H1 (cell line): ENCODE results near the gene CD53. TPM values are rescaled to one million over a fixed set of nuclear protein-coding genes. Genes with fewer than 3 reads are reported as not detected.

ENCODE experiments used
- CTCF ChIA-PET: fragments of 300-600 bp; sonication (Branson Sonifier 250); formaldehyde crosslinking; loops from one replicate; lab custom pipeline; 2021; ENCODE audit not compliant: partially characterized antibody; lab: Charles Lee
- POLR2A ChIA-PET: fragments of 300-600 bp; sonication (Branson Sonifier 250); formaldehyde crosslinking; loops from one replicate; lab custom pipeline; 2021; ENCODE audit warnings: inconsistent platforms; ENCODE audit not compliant: partially characterized antibody; lab: Charles Lee
- DNase-seq, 2 experiments: peaks; one replicate each; pipeline versions ENCODE4 v3.0.0 to v3.0.0-alpha.2; 2010 to 2022; ENCODE audit warnings: low spot score in 2 of 2, low read depth in 1 of 2, mixed read lengths in 1 of 2
- FAIRE-seq: peaks from 2 replicates; lab custom pipeline; 2011; peaks lifted over from hg19 to GRCh38; lab: Jason Lieb, UNC
- H2AFZ ChIP-seq: 2 replicates; pipeline ENCODE4 v1.8.1; 2012; ENCODE audit warnings: low read length, inconsistent platforms
- H2AK5ac ChIP-seq: 2 replicates; pipeline ENCODE4 v1.6.1; 2013; ENCODE audit warnings: low read depth, low read length
- H2BK120ac ChIP-seq: replicated peaks from 2 replicates; pipeline ENCODE3; 2013; ENCODE audit warnings: low read depth, low read length, inconsistent platforms
- H2BK12ac ChIP-seq: 2 replicates; pipeline ENCODE4 v1.6.1; 2013; ENCODE audit warnings: low read depth, low read length
- H2BK15ac ChIP-seq: 2 replicates; pipeline ENCODE4 v1.6.1; 2013; ENCODE audit warnings: low read length
- H2BK20ac ChIP-seq: 2 replicates; pipeline ENCODE4 v1.6.1; 2013; ENCODE audit warnings: low read length
- H2BK5ac ChIP-seq: 2 replicates; pipeline ENCODE4 v1.6.1; 2013; ENCODE audit warnings: low read depth, low read length
- H3K14ac ChIP-seq: 2 replicates; pipeline ENCODE4 v1.6.1; 2013; ENCODE audit warnings: inconsistent platforms; ENCODE audit not compliant: insufficient read length
- H3K18ac ChIP-seq: 2 replicates; pipeline ENCODE4 v1.6.1; 2013; ENCODE audit warnings: low read length; ENCODE audit errors: extremely low read depth
- H3K23ac ChIP-seq: 2 replicates; pipeline ENCODE4 v1.6.1; 2013; ENCODE audit warnings: inconsistent platforms; ENCODE audit not compliant: insufficient read length
- H3K23me2 ChIP-seq: 2 replicates; pipeline ENCODE4 v1.6.1; 2013; ENCODE audit warnings: low read depth, low read length
- H3K27ac ChIP-seq: 2 replicates; pipeline ENCODE4 v1.6.1; 2011; ENCODE audit warnings: low read depth, low read length, inconsistent platforms
- H3K27me3 ChIP-seq, 4 experiments: replicated peaks in 1 of 4; 1 replicate in 1 of 4; 2 replicates in 3 of 4; pipeline versions ENCODE4 v1.6.1 to v1.8.1; 2011 to 2013; ENCODE audit warnings: low read length in 3 of 4, mild to moderate bottlenecking in 3 of 4, inconsistent platforms in 2 of 4, mixed read lengths in 2 of 4, moderate library complexity in 1 of 4; ENCODE audit not compliant: control insufficient read depth in 3 of 4, insufficient read depth in 3 of 4; ENCODE audit errors: extremely low read depth in 1 of 4
- H3K36me3 ChIP-seq, 4 experiments: 2 replicates each; pipeline versions ENCODE4 v1.6.1 to v1.8.1; 2011 to 2013; ENCODE audit warnings: mild to moderate bottlenecking in 4 of 4, low read length in 3 of 4, moderate library complexity in 2 of 4, control low read depth in 1 of 4, inconsistent platforms in 1 of 4; ENCODE audit not compliant: insufficient read depth in 4 of 4, control insufficient read depth in 2 of 4
- H3K4ac ChIP-seq: replicated peaks from 2 replicates; pipeline ENCODE3; 2013; ENCODE audit warnings: low read length, low read depth, mixed read lengths, inconsistent platforms; ENCODE audit not compliant: insufficient read length
- H3K4me1 ChIP-seq, 4 experiments: replicated peaks in 1 of 4; 1 replicate in 1 of 4; 2 replicates in 3 of 4; pipeline versions ENCODE4 v1.6.1 to v1.8.1; 2011 to 2013; ENCODE audit warnings: low read length in 3 of 4, inconsistent platforms in 2 of 4, mixed read lengths in 1 of 4; ENCODE audit not compliant: insufficient read depth in 4 of 4, control insufficient read depth in 3 of 4
- H3K4me2 ChIP-seq, 2 experiments: 2 replicates each; pipeline versions ENCODE4 v1.6.1 to v1.8.1; 2011 to 2013; ENCODE audit warnings: low read depth in 2 of 2, low read length in 2 of 2, control low read depth in 1 of 2, inconsistent platforms in 1 of 2, mild to moderate bottlenecking in 1 of 2; ENCODE audit not compliant: insufficient read depth in 1 of 2
- H3K4me3 ChIP-seq, 4 experiments: fragments of 200-600, 300-600 bp in 1 of 4; sonication (generic), shearing (Covaris generic), sonication (Bioruptor Twin) in 1 of 4; 2 replicates each; pipeline versions ENCODE4 v1.5.1 to v1.8.1; 2011 to 2016; ENCODE audit warnings: low read length in 4 of 4, low read depth in 3 of 4, control low read depth in 2 of 4, inconsistent platforms in 2 of 4, mild to moderate bottlenecking in 2 of 4, mixed read lengths in 1 of 4, moderate library complexity in 1 of 4; ENCODE audit not compliant: insufficient read depth in 2 of 4; ENCODE audit errors: extremely low read depth in 1 of 4
- H3K56ac ChIP-seq: replicated peaks from 2 replicates; pipeline ENCODE3; 2013; ENCODE audit warnings: low read depth, mild to moderate bottlenecking, mixed read lengths, low read length, inconsistent platforms; ENCODE audit not compliant: insufficient read length
- H3K79me1 ChIP-seq: 2 replicates; pipeline ENCODE4 v1.6.1; 2013; ENCODE audit warnings: low read depth, low read length, control low read depth
- H3K79me2 ChIP-seq, 2 experiments: 2 replicates each; pipeline versions ENCODE4 v1.6.1 to v1.8.1; 2012 to 2013; ENCODE audit warnings: low read length in 2 of 2, mild to moderate bottlenecking in 2 of 2, inconsistent platforms in 1 of 2; ENCODE audit not compliant: insufficient read depth in 2 of 2, control insufficient read depth in 1 of 2
- H3K9ac ChIP-seq, 4 experiments: replicated peaks in 1 of 4; 1 replicate in 1 of 4; 2 replicates in 3 of 4; pipeline versions ENCODE4 v1.6.1 to v1.8.1; 2011 to 2013; ENCODE audit warnings: low read depth in 3 of 4, low read length in 3 of 4, control low read depth in 2 of 4, mild to moderate bottlenecking in 2 of 4, moderate library complexity in 2 of 4, inconsistent platforms in 1 of 4; ENCODE audit errors: extremely low read depth in 1 of 4
- H3K9me3 ChIP-seq, 2 experiments: 2 replicates each; pipeline versions ENCODE4 v1.6.1 to v1.8.1; 2012 to 2013; ENCODE audit warnings: mild to moderate bottlenecking in 2 of 2, moderate library complexity in 2 of 2, control low read depth in 1 of 2, inconsistent platforms in 1 of 2, low read depth in 1 of 2, low read length in 1 of 2, mixed read lengths in 1 of 2; ENCODE audit not compliant: insufficient read depth in 2 of 2
- H4K20me1 ChIP-seq, 2 experiments: replicated peaks in 1 of 2; 2 replicates each; pipeline versions ENCODE3 to v1.8.1; 2011 to 2013; ENCODE audit warnings: inconsistent platforms in 2 of 2, low read length in 2 of 2, mild to moderate bottlenecking in 1 of 2; ENCODE audit not compliant: insufficient read depth in 2 of 2, control insufficient read depth in 1 of 2
- H4K5ac ChIP-seq: 2 replicates; pipeline ENCODE4 v1.6.1; 2013; ENCODE audit warnings: low read length, low read depth, mixed read lengths, inconsistent platforms; ENCODE audit not compliant: insufficient read length
- H4K8ac ChIP-seq: 2 replicates; pipeline ENCODE4 v1.8.0; 2013; ENCODE audit warnings: mild to moderate bottlenecking, moderate library complexity, low read length, inconsistent platforms; ENCODE audit not compliant: insufficient read depth; ENCODE audit errors: extremely low read depth
- H4K91ac ChIP-seq: replicated peaks from 2 replicates; pipeline ENCODE3; 2013; ENCODE audit warnings: low read length, mixed read lengths, inconsistent platforms; ENCODE audit not compliant: insufficient read length
- ASH2L ChIP-seq: fragments of 200-600, 300-600 bp; sonication (generic); IDR thresholded peaks from one replicate; pipeline ENCODE4 v1.7.1; 2017; ENCODE audit warnings: low read length
- BACH1 ChIP-seq: IDR thresholded peaks from 2 replicates; pipeline ENCODE4 v1.6.1; 2012; ENCODE audit warnings: low read length, improper control_type of control experiment
- BCL11A ChIP-seq, 2 experiments: IDR thresholded peaks; one replicate each; pipeline ENCODE4 v1.6.1; 2011; ENCODE audit warnings: low read depth in 2 of 2, low read length in 2 of 2, mild to moderate bottlenecking in 2 of 2
- CBX5 ChIP-seq: fragments of 300-800, 300-1000 bp; sonication (generic); IDR thresholded peaks from 2 replicates; pipeline ENCODE4 v1.7.1; 2016; ENCODE audit warnings: antibody characterized with exemption, low read length, low read depth
- FOSL1 ChIP-seq: IDR thresholded peaks from 2 replicates; pipeline ENCODE4 v1.6.1; 2011; ENCODE audit warnings: mild to moderate bottlenecking, low read depth, low read length, moderate library complexity; ENCODE audit not compliant: insufficient read depth
- RNF2 ChIP-seq: fragments of 200-900, 300-1000 bp; sonication (generic); IDR thresholded peaks from 2 replicates; pipeline ENCODE4 v1.7.1; 2016; ENCODE audit warnings: borderline replicate concordance, low read depth, mild to moderate bottlenecking, antibody characterized with exemption, low read length; ENCODE audit not compliant: poor library complexity, severe bottlenecking; ENCODE audit errors: missing control alignments
- RXRA ChIP-seq: IDR thresholded peaks from 2 replicates; pipeline ENCODE4 v1.6.1; 2011; ENCODE audit warnings: low read depth, mild to moderate bottlenecking, low read length, moderate library complexity; ENCODE audit not compliant: insufficient read depth
- SP1 ChIP-seq: IDR thresholded peaks from 2 replicates; pipeline ENCODE4 v1.6.1; 2011; ENCODE audit warnings: low read depth, low read length
- SRF ChIP-seq: IDR thresholded peaks from 2 replicates; pipeline ENCODE4 v1.6.1; 2011; ENCODE audit warnings: mild to moderate bottlenecking, low read depth, low read length, moderate library complexity
- WGBS, 2 experiments: shearing (Covaris generic) in 1 of 2; methylation state at CpG; one replicate each; pipeline versions ENCODE4 v1.1.6 to v1.1.7; 2013 to 2015; ENCODE audit warnings: low lambda C conversion rate in 2 of 2, mixed read lengths in 2 of 2, inconsistent platforms in 1 of 2, low coverage in 1 of 2, missing lambda C conversion rate in 1 of 2; ENCODE audit not compliant: insufficient replicate concordance in 2 of 2, insufficient coverage in 1 of 2, insufficient read length in 1 of 2; ENCODE audit errors: extremely low coverage in 1 of 2, missing lambda C conversion rate in 1 of 2; 5-methylcytosine and 5-hydroxymethylcytosine counted together
- polyA plus RNA-seq, 7 experiments: library from polyadenylated mRNA; depleted of rRNA in 3 of 7; stranded (reverse) in 5 of 7; unstranded in 2 of 7; fragments of >200 nt in 5 of 7; fragments of 200-250 nt in 2 of 7; gene quantifications; 1 replicate in 5 of 7; 2 replicates in 1 of 7; 4 replicates in 1 of 7; pipeline versions ENCODE4 v1.2.1 to v1.2.3, GENCODE V29; 2011 to 2013; ENCODE audit warnings: missing spikeins in 2 of 7, mixed read lengths in 2 of 7
- total RNA-seq: library from RNA; stranded (reverse); fragmentation: NEBNext Ultra II Directional; extraction: Animal tissue kit (Norgen Biotek cat#: 25700); gene quantifications from 2 replicates; pipeline ENCODE4 v1.2.1, GENCODE V29; 2021
- TF ChIP-seq, protein P1 (sequence below): IDR thresholded peaks from 2 replicates; pipeline ENCODE4 v1.6.1; 2012; ENCODE audit warnings: inconsistent platforms
- TF ChIP-seq, protein P2 (sequence below): IDR thresholded peaks from 2 replicates; pipeline ENCODE4 v1.6.1; 2011; ENCODE audit warnings: low read depth, mild to moderate bottlenecking, low read length; ENCODE audit not compliant: insufficient read depth

The CD53 gene
- total and polyA plus RNA-seq, 2 of the 8 experiments (the other 6 are each of a cell fraction or from before 2014, with no cell fraction given), result 0.56 to 1.0 TPM

DNA sequence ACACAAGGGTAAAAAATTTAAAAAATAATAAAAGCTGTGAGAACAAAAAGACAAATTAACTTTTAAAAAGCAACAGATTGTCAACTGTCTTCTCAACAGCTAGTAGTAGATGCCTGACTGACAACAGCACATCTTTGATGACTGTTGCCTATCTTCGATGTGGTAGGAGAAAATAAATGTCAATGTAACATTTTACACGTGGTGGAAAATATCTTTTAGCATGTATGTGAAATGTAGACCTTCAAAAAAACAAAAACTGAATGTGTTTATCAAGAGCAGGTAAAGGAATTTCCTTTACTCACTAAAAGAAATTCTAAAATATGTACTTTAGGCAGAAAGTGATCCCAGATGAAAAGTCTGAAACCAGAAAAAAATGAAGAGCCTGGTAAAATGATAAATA is 42.9 kb downstream of the CD53 start:
- no peaks in the 10 kb centered on the region for H3K36me3 ChIP-seq
- no peak overlapping the region for H2BK5ac ChIP-seq
- no peak overlapping the region for H4K91ac ChIP-seq
- H3K23me2 ChIP-seq, result no peaks in the 10 kb centered on the region
- no peaks in the 10 kb centered on the region for H3K79me2 ChIP-seq
- no peak overlapping the region for H4K5ac ChIP-seq
- peaks cover 0 to 4% of the 10 kb centered on the region in 2 experiments; a peak in 1 of 4 replicates for H3K9me3 ChIP-seq
- ChIA-PET CTCF (no interaction called here), POLR2A (no interaction called here)
- no peak overlapping the region for H2AK5ac ChIP-seq
- H4K8ac ChIP-seq, result no peak overlapping the region
- H2AFZ ChIP-seq, result no peak overlapping the region
- H3K4me2 ChIP-seq, result no peak overlapping the region
- no peak overlapping the region for H3K4me3 ChIP-seq
- no peak overlapping the region for H2BK120ac ChIP-seq
- H2BK12ac ChIP-seq, result no peak overlapping the region
- H2BK15ac ChIP-seq, result no peak overlapping the region
- no peak for FAIRE-seq
- H2BK20ac ChIP-seq, result no peak overlapping the region
- no peak overlapping the region for H3K4ac ChIP-seq
- H3K79me1 ChIP-seq, result no peaks in the 10 kb centered on the region
- H3K18ac ChIP-seq, result no peak overlapping the region
- DNase-seq, result no peak
- no peaks in the 10 kb centered on the region for H4K20me1 ChIP-seq
- H3K27ac ChIP-seq, result no peak overlapping the region
- H3K14ac ChIP-seq, result no peak overlapping the region
- no peaks in the 10 kb centered on the region for H3K27me3 ChIP-seq
- H3K56ac ChIP-seq, result no peak overlapping the region
- no peak overlapping the region for H3K23ac ChIP-seq
- H3K4me1 ChIP-seq, result no peaks in the 10 kb centered on the region; a peak in 1 of 7 replicates
- no peak overlapping the region for H3K9ac ChIP-seq
- 64% methylated on average over 2 of the region's 2 CpGs; no CpG with 5 or more reads in 1 of the 2 experiments for WGBS, 2 experiments
- TF ChIP-seq, protein P1, sequence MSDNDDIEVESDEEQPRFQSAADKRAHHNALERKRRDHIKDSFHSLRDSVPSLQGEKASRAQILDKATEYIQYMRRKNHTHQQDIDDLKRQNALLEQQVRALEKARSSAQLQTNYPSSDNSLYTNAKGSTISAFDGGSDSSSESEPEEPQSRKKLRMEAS, result no peak
- TF ChIP-seq SRF, result no peak
- TF ChIP-seq BCL11A (IDR thresholded peaks at IDR 0.05; ENCODE audit: low read depth in 2 of 2, low read length in 2 of 2), result no peak
- TF ChIP-seq SP1, result no peak
- no peak for TF ChIP-seq RNF2
- no peak for TF ChIP-seq FOSL1
- TF ChIP-seq BACH1, result no peak
- no peak for TF ChIP-seq CBX5
- TF ChIP-seq, protein P2, sequence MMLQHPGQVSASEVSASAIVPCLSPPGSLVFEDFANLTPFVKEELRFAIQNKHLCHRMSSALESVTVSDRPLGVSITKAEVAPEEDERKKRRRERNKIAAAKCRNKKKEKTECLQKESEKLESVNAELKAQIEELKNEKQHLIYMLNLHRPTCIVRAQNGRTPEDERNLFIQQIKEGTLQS, result no peak
- no peak for TF ChIP-seq RXRA
- TF ChIP-seq ASH2L, result no peak
- TF ChIP-seq, all 59 proteins: peak for 0
